ENCODE results near the gene KTN1. TPM values are rescaled to one million over a fixed set of nuclear protein-coding genes. Genes with fewer than 3 reads are reported as not detected.

The KTN1 gene
- total and polyA plus RNA-seq, 2 experiments from 2014 or later, result 150 to 164 TPM

DNA sequence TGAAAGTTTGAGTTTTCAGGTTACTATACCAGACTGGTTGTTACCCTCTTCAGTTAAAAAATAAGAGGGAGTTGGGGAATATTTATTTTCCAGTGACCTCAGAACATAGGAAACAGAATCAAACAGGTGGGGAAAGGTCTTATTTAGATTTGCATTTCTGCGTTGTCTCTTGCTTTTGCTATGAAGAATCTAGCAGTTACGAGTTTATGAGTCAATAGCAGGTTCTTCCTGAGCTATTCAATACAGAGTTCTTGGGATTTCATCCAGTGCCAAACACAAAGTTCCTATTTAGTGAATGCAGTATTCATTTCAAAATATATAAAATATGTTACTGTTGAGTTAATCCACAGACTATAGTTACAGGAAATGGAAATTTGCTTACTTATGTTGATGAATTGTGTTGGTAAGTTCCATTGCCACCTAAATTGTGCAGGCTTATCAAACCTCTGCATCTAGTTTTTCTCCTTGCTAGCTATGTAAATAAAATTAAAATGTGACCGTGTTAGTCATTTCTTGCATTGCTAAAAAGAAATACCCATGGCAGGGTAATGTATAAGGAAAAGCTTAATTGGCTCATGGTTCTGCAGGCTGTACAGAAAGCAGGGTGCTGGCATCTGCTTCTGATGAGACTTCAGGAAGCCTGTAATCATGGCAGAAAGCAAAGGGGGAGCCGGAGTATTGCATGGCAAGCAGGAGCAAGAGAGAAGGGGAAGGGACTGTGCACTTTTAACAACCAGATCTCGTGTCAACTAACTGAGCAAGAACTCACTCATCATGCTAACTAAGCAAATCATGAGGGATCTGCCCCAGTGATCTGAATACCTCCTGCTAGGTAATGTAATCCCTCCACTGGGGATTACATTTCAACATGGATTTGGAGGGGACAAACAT is 110.2 kb downstream of the KTN1 start:
- Histone ChIP-seq H3K27me3 (no peaks in the 10 kb centered on the region), H3K36me3 (replicated peaks; ENCODE audit: insufficient read depth, low read depth) (no peaks in the 10 kb centered on the region), H3K4me1 (ENCODE audit: insufficient read depth) (no peaks in the 10 kb centered on the region), H3K27ac (no peak overlapping the region), H4K20me1 (ENCODE audit: insufficient read depth, poor library complexity, severe bottlenecking) (no peaks in the 10 kb centered on the region), H3K4me3 (no peak overlapping the region), H3K9me2 (replicated peaks; ENCODE audit: insufficient read depth) (no peaks in the 10 kb centered on the region), H3K4me2 (no peak overlapping the region), H2AFZ (no peak overlapping the region), H3K79me2 (no peaks in the 10 kb centered on the region), H3K9me3 (ENCODE audit: low read depth) (no peaks in the 10 kb centered on the region)
- no peak for DNase-seq (ENCODE audit: low spot score)
- no peak for TF ChIP-seq EZH2 (IDR thresholded peaks at IDR 0.05; ENCODE audit: borderline replicate concordance)
- TF ChIP-seq EZH2phosphoT487 (IDR thresholded peaks at IDR 0.05; ENCODE audit: low read depth, severe bottlenecking, unreplicated experiment), result no peak
- TF ChIP-seq, protein P1, sequence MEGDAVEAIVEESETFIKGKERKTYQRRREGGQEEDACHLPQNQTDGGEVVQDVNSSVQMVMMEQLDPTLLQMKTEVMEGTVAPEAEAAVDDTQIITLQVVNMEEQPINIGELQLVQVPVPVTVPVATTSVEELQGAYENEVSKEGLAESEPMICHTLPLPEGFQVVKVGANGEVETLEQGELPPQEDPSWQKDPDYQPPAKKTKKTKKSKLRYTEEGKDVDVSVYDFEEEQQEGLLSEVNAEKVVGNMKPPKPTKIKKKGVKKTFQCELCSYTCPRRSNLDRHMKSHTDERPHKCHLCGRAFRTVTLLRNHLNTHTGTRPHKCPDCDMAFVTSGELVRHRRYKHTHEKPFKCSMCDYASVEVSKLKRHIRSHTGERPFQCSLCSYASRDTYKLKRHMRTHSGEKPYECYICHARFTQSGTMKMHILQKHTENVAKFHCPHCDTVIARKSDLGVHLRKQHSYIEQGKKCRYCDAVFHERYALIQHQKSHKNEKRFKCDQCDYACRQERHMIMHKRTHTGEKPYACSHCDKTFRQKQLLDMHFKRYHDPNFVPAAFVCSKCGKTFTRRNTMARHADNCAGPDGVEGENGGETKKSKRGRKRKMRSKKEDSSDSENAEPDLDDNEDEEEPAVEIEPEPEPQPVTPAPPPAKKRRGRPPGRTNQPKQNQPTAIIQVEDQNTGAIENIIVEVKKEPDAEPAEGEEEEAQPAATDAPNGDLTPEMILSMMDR (IDR thresholded peaks at IDR 0.05; ENCODE audit: poor library complexity), result no peak
- WGBS (ENCODE audit: low lambda C conversion rate, missing lambda C conversion rate), result 83% methylated on average over 5 of the region's 5 CpGs

GRCh38 chr14:55691659-55692058 is 111.7 kb downstream of the KTN1 start:
- Histone ChIP-seq H3K36me3 (replicated peaks; ENCODE audit: insufficient read depth, low read depth) (no peaks in the 10 kb centered on the region), H3K27ac (no peak overlapping the region), H3K9me3 (ENCODE audit: low read depth) (no peaks in the 10 kb centered on the region), H2AFZ (no peak overlapping the region), H4K20me1 (ENCODE audit: insufficient read depth, poor library complexity, severe bottlenecking) (no peaks in the 10 kb centered on the region), H3K9me2 (replicated peaks; ENCODE audit: insufficient read depth) (no peaks in the 10 kb centered on the region), H3K4me3 (no peak overlapping the region), H3K27me3 (no peaks in the 10 kb centered on the region), H3K4me2 (no peak overlapping the region), H3K79me2 (no peaks in the 10 kb centered on the region), H3K4me1 (ENCODE audit: insufficient read depth) (peaks cover 3% of the 10 kb centered on the region)
- DNase-seq (ENCODE audit: low spot score), result no peak
- TF ChIP-seq EZH2 (IDR thresholded peaks at IDR 0.05; ENCODE audit: borderline replicate concordance), result no peak
- TF ChIP-seq EZH2phosphoT487 (IDR thresholded peaks at IDR 0.05; ENCODE audit: low read depth, severe bottlenecking, unreplicated experiment), result no peak
- TF ChIP-seq, protein P1 (IDR thresholded peaks at IDR 0.05; ENCODE audit: poor library complexity), result no peak

GRCh38 chr14:55693904-55694303 is 113.9 kb downstream of the KTN1 start:
- 74% methylated on average over 4 of the region's 4 CpGs for WGBS (ENCODE audit: low lambda C conversion rate, missing lambda C conversion rate)
- Histone ChIP-seq H3K36me3 (replicated peaks; ENCODE audit: insufficient read depth, low read depth) (no peaks in the 10 kb centered on the region), H3K79me2 (no peaks in the 10 kb centered on the region), H3K4me3 (no peak overlapping the region), H3K4me2 (no peak overlapping the region), H3K4me1 (ENCODE audit: insufficient read depth) (peaks cover 5% of the 10 kb centered on the region), H4K20me1 (ENCODE audit: insufficient read depth, poor library complexity, severe bottlenecking) (no peaks in the 10 kb centered on the region), H2AFZ (no peak overlapping the region), H3K27me3 (no peaks in the 10 kb centered on the region), H3K27ac (no peak overlapping the region), H3K9me2 (replicated peaks; ENCODE audit: insufficient read depth) (no peaks in the 10 kb centered on the region), H3K9me3 (ENCODE audit: low read depth) (no peaks in the 10 kb centered on the region)
- TF ChIP-seq EZH2phosphoT487 (IDR thresholded peaks at IDR 0.05; ENCODE audit: low read depth, severe bottlenecking, unreplicated experiment) (no peak), EZH2 (IDR thresholded peaks at IDR 0.05; ENCODE audit: borderline replicate concordance) (no peak)
- TF ChIP-seq, protein P1 (IDR thresholded peaks at IDR 0.05; ENCODE audit: poor library complexity), result no peak
- DNase-seq (ENCODE audit: low spot score), result no peak

Measured in hepatocyte (in vitro differentiated cells).